Activated T-helper 1 cell treated with Interleukin-2 at 50 U/mL for 16 hours (primary cell): Measurements from ENCODE around the gene KCNJ5.

Experiments
- DNase-seq: peaks from one replicate; pipeline ENCODE4 v3.0.0-alpha.2; 2020; ENCODE audit warnings: low read depth

The KCNJ5 gene

DNA sequence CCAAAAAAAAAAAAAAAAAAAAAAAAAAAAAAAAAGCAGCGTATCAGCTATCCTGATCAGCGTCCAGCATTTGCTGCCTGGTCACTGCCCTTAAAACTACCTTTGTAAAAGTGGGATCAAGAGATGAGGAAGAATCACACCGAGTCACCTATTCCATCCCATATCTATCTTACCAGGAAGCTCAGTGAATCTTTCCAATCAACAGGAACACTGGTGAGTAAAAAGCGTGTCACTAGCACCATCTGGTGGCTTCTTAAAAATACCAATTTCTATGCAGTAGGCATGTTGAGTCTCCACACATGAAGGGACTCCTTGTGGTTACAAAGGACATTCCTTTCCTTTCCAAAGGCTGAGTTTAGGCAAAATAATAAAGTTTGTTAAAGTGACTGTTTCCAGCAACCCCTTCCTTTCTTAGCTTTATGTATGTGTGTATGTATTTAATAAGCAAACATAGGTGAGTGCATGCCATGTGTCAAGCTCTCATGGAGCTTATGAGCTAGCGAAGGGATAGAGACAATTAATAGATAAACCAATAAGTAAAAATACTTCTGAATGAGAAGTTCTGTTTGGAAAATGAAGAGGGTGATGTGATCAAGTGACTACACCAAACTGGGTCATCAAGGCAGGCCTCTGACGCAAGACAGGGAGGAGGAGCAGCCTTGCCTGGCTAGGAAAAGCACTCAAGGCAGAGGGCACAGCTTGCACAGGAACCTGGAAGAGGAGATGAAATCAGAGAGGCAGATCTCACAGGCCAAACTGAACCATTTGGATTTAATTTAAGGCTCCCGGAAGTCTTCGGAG, 65.4 kb downstream of the KCNJ5 start:
- no peak for DNase-seq

- no peak for DNase-seq
Measured at GRCh38 chr11:128957202-128957482, 66.0 kb downstream of the KCNJ5 start.

DNA sequence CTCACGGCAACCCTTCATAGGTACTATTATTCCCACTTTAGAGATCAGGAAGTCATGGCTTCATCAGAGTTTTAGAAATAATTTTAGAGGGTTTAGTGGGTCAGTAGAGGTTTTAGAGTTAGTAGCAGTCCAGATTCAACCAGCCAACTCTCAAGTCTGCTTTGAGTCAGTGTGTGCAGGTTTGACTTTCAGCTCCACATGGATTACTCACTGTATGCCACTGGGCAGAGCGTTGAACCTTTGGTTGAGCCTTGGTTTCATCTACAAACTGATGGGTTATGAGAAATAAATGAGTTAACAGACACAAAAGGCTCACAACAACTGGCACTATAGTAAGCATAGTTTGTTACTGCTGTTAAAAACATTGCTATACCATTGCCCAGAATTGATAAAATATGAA, 70.5 kb downstream of the KCNJ5 start:
- no peak for DNase-seq

GRCh38 chr11:128962896-128963295, 71.7 kb downstream of the KCNJ5 start:
- no peak for DNase-seq

DNA sequence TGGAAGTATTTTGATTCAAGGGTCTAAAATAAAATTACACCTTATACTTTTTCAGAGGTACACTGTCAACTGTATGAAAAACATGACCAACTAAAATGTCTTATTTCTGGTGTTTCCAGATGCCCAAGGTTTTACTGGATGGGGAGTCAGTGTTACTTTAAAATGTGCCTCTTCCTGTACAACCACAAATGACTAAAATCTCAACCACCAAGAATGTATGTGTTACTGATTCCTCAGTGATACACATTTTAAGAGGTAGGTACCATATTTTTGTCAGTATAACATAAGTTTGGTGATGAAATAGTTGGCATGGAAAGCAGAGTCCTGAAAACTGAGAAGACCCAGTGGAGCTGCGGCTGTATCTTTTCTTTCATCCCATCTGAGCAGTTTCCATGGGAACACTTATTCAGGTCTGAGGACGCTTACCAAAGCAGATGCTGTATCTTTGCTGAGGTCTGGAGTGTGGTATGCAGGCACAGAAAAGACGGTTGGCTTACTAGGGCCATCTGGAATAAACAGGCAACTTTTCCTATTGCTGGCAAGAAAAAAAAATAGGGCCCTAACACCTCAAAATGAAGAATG, 72.7 kb downstream of the KCNJ5 start:
- DNase-seq = no peak

- no peak for DNase-seq
Measured at GRCh38 chr11:128964463-128964930, 73.3 kb downstream of the KCNJ5 start.

- no peak for DNase-seq
Measured at GRCh38 chr11:128965485-128965884, 74.3 kb downstream of the KCNJ5 start.

GRCh38 chr11:128967578-128967977, 76.4 kb downstream of the KCNJ5 start:
- no peak for DNase-seq

GRCh38 chr11:128968916-128969315, 77.8 kb downstream of the KCNJ5 start:
- DNase-seq = no peak
